HG02981 (cell line): ENCODE measurements around the gene CRYGD.
"Not testable (repeated sequence)": the region's sequence is repeated elsewhere in the genome, so short reads cannot be mapped to it uniquely, and the experiment has no call there.

ENCODE experiments used
- ATAC-seq: cut with Tn5 transposase; IDR thresholded peaks from one replicate; pipeline ENCODE4 v1.9.1; 2021; ENCODE audit warnings: mild to moderate bottlenecking, moderate library complexity; ENCODE audit not compliant: unreplicated experiment

The CRYGD gene

GRCh38 chr2:208124013-208124715 is at the start of gene CRYGD:
Gene CRYGD (minus strand): TSS chr2:208124524. CDS start chr2:208124473, 51 bp downstream.
- ATAC-seq = not testable (repeated sequence)

GRCh38 chr2:208172125-208172524 is 47.8 kb upstream of the CRYGD start:
- no peak for ATAC-seq

- ATAC-seq = no peak
Measured at GRCh38 chr2:208164951-208165755, 40.8 kb upstream of the CRYGD start.

- ATAC-seq = no peak
Measured at GRCh38 chr2:208163489-208163888, 39.2 kb upstream of the CRYGD start, which contains the start of gene CRYGA. Gene CRYGA (minus strand): TSS chr2:208163589. CDS start chr2:208163556, 33 bp downstream.

GRCh38 chr2:208156439-208156838 is 32.1 kb upstream of the CRYGD start:
- ATAC-seq = no peak

- ATAC-seq = no peak
Measured at GRCh38 chr2:208153156-208153555, 28.8 kb upstream of the CRYGD start.

GRCh38 chr2:208150956-208151355 is 26.6 kb upstream of the CRYGD start:
- ATAC-seq = no peak

GRCh38 chr2:208150094-208150493 is 25.8 kb upstream of the CRYGD start:
- ATAC-seq = no peak

- no peak for ATAC-seq
Measured at GRCh38 chr2:208148803-208149202, 24.5 kb upstream of the CRYGD start.

- ATAC-seq = no peak
Measured at GRCh38 chr2:208147759-208148158, 23.4 kb upstream of the CRYGD start.

GRCh38 chr2:208147008-208147407 is 22.7 kb upstream of the CRYGD start:
- no peak for ATAC-seq

GRCh38 chr2:208146006-208146405 is 21.7 kb upstream of the CRYGD start, which contains the start of gene CRYGB:
Gene CRYGB (minus strand): TSS chr2:208146158. CDS start chr2:208146120, 38 bp downstream.
- ATAC-seq = no peak

GRCh38 chr2:208142925-208143799 is 18.8 kb upstream of the CRYGD start:
- no peak for ATAC-seq

- no peak for ATAC-seq
Measured at GRCh38 chr2:208142240-208142924, 18.1 kb upstream of the CRYGD start.

GRCh38 chr2:208139447-208139846 is 15.1 kb upstream of the CRYGD start:
- ATAC-seq = no peak

GRCh38 chr2:208138334-208138733 is 14.0 kb upstream of the CRYGD start:
- not testable (repeated sequence) for ATAC-seq

- ATAC-seq = no peak
Measured at GRCh38 chr2:208136716-208137094, 12.4 kb upstream of the CRYGD start.

GRCh38 chr2:208135794-208136715 is 11.7 kb upstream of the CRYGD start:
- no peak for ATAC-seq

GRCh38 chr2:208134928-208135586 is 10.7 kb upstream of the CRYGD start:
- ATAC-seq = no peak
